ENCODE measurements around the gene DDX41. TPM values are rescaled to one million over a fixed set of nuclear protein-coding genes. Genes with fewer than 3 reads are reported as not detected.

The DDX41 gene
- total and polyA plus RNA-seq, 2 of the 13 experiments (the other 11 are each of a cell fraction or from before 2014, with no cell fraction given) = 62.8 to 105 TPM

- ChIA-PET CTCF (ENCODE audit: low intra/inter-chr PET ratio, low total read pairs) (no interaction called here), POLR2A (no interaction called here)
- no peak for DNase-seq (ENCODE audit: low spot score)
- 95% methylated on average over 20 of the region's 27 CpGs for WGBS (ENCODE audit: low lambda C conversion rate)
- Histone ChIP-seq H3K27ac (ENCODE audit: extremely low read length, insufficient read depth, low read length) (no peak overlapping the region), H3K36me3 (replicated peaks in 1 of 2; ENCODE audit: control insufficient read depth in 1 of 2, insufficient read depth in 2 of 2, low read length in 2 of 2) (peaks cover 40 to 87% of the 10 kb centered on the region in 2 experiments), H3K4me1 (ENCODE audit: insufficient read depth, low read length) (no peaks in the 10 kb centered on the region), H3K4me2 (ENCODE audit: low read depth, low read length) (no peak overlapping the region), H3K4me3 (replicated peaks in 1 of 3; ENCODE audit: insufficient read depth in 1 of 3, low read depth in 2 of 3, low read length in 3 of 3) (no peak overlapping the region), H3K79me2 (ENCODE audit: insufficient read depth, low read length) (no peaks in the 10 kb centered on the region), H3K9ac (ENCODE audit: insufficient read depth, low read depth, low read length) (no peak overlapping the region), H4K20me1 (ENCODE audit: insufficient read depth, low read length) (no peaks in the 10 kb centered on the region), H3K9me3 (ENCODE audit: low read length) (no peaks in the 10 kb centered on the region), H2AFZ (ENCODE audit: low read length) (no peak overlapping the region), H3K27me3 (ENCODE audit: control insufficient read depth in 1 of 2, insufficient read depth in 2 of 2, low read length in 2 of 2) (no peaks in the 10 kb centered on the region)
- TF ChIP-seq ZSCAN25 (CRISPR knock-in tag; IDR thresholded peaks at IDR 0.05) (no peak), AGO2 (optimal IDR thresholded peaks at IDR 0.05; ENCODE audit: low read depth, low read length) (peak; percentile 37)
- no TSS peak for BruUV-seq (replicated peaks)
- intact Hi-C loops (cut with micrococcal nuclease; ENCODE audit: unreplicated experiment) = no loop called here
- FAIRE-seq = no peak
- no peak for ATAC-seq
- in situ Hi-C loops (cut with HindIII; ENCODE audit: extremely low pct_ligation_motif_present, low pct_unique_long_range_greater_than_20kb) = no loop called here
These were observed 14.6 kb upstream of the DDX41 start for GRCh38 chr5:177531209-177531940.

- ATAC-seq (no peak), DNase-seq (ENCODE audit: low spot score) (no peak), FAIRE-seq (no peak)
- Histone ChIP-seq H3K27me3 (ENCODE audit: control insufficient read depth in 1 of 2, insufficient read depth in 2 of 2, low read length in 2 of 2) (no peaks in the 10 kb centered on the region), H3K9me3 (ENCODE audit: low read length) (no peaks in the 10 kb centered on the region), H3K4me3 (replicated peaks in 1 of 3; ENCODE audit: insufficient read depth in 1 of 3, low read depth in 2 of 3, low read length in 3 of 3) (no peak overlapping the region), H3K4me2 (ENCODE audit: low read depth, low read length) (no peak overlapping the region), H4K20me1 (ENCODE audit: insufficient read depth, low read length) (no peaks in the 10 kb centered on the region), H2AFZ (ENCODE audit: low read length) (no peak overlapping the region), H3K79me2 (ENCODE audit: insufficient read depth, low read length) (no peaks in the 10 kb centered on the region), H3K9ac (ENCODE audit: insufficient read depth, low read depth, low read length) (no peak overlapping the region), H3K36me3 (replicated peaks in 1 of 2; ENCODE audit: control insufficient read depth in 1 of 2, insufficient read depth in 2 of 2, low read length in 2 of 2) (peaks cover 39 to 88% of the 10 kb centered on the region in 2 experiments), H3K27ac (ENCODE audit: extremely low read length, insufficient read depth, low read length) (no peak overlapping the region), H3K4me1 (ENCODE audit: insufficient read depth, low read length) (no peaks in the 10 kb centered on the region)
- intact Hi-C loops (cut with micrococcal nuclease; ENCODE audit: unreplicated experiment) (no loop called here), in situ Hi-C loops (cut with HindIII; ENCODE audit: extremely low pct_ligation_motif_present, low pct_unique_long_range_greater_than_20kb) (no loop called here)
- 96% methylated on average over 2 of the region's 3 CpGs for WGBS (ENCODE audit: low lambda C conversion rate)
- ChIA-PET POLR2A (no interaction called here), CTCF (ENCODE audit: low intra/inter-chr PET ratio, low total read pairs) (no interaction called here)
- no TSS peak for BruUV-seq (replicated peaks)
- no peak for TF ChIP-seq NFAT5 (CRISPR knock-in tag; IDR thresholded peaks at IDR 0.05)
- TF ChIP-seq LRRFIP1 (CRISPR knock-in tag; conservative IDR thresholded peaks at IDR 0.05) = no peak
- no peak for TF ChIP-seq ARID2 (CRISPR knock-in tag; IDR thresholded peaks at IDR 0.05; ENCODE audit: borderline replicate concordance)
- no peak for TF ChIP-seq ZGPAT (CRISPR knock-in tag; IDR thresholded peaks at IDR 0.05)
- no peak for TF ChIP-seq HIVEP1 (CRISPR knock-in tag; IDR thresholded peaks at IDR 0.05)
- no peak for TF ChIP-seq ZNF724P (CRISPR knock-in tag; IDR thresholded peaks at IDR 0.05; ENCODE audit: borderline replicate concordance)
These were observed 13.9 kb upstream of the DDX41 start for GRCh38 chr5:177530638-177531037.

All from HepG2 (cell line).